Activated CD8-positive, alpha-beta memory T cell treated with anti-CD3 and anti-CD28 coated beads for 48 hours (primary cell): ENCODE data around the gene GPHN.
"Not testable (repeated sequence)": the region's sequence is repeated elsewhere in the genome, so short reads cannot be mapped to it uniquely, and the experiment has no call there.

Experiments
- DNase-seq, 3 experiments: peaks; one replicate each; pipeline ENCODE4 v3.0.0-alpha.2; 2020; ENCODE audit warnings: low read depth in 2 of 3, low spot score in 2 of 3

GPHN gene

GRCh38 chr14:66758031-66758613 is 250.2 kb downstream of the GPHN start:
- no peak for DNase-seq

- no peak for DNase-seq
Observed at GRCh38 chr14:66772146-66772545, 264.2 kb downstream of the GPHN start.

- no peak for DNase-seq
Observed at GRCh38 chr14:66782853-66783252, 274.9 kb downstream of the GPHN start.

- no peak for DNase-seq
Observed at GRCh38 chr14:66790101-66790500, 282.2 kb downstream of the GPHN start.

- DNase-seq, result no peak
Observed at GRCh38 chr14:66802962-66803361, 295.0 kb downstream of the GPHN start.

- DNase-seq, result no peak
Observed at GRCh38 chr14:66804141-66804540, 296.2 kb downstream of the GPHN start.

GRCh38 chr14:66813636-66814035 is 305.7 kb downstream of the GPHN start:
- DNase-seq, result no peak

- no peak for DNase-seq
Observed at GRCh38 chr14:66815687-66816086, 307.7 kb downstream of the GPHN start.

GRCh38 chr14:66824251-66824650 is 316.3 kb downstream of the GPHN start:
- DNase-seq, result no peak

- DNase-seq, result no peak
Observed at GRCh38 chr14:66827182-66827581, 319.2 kb downstream of the GPHN start.

GRCh38 chr14:66831173-66831572 is 323.2 kb downstream of the GPHN start:
- no peak for DNase-seq

- DNase-seq, result no peak
Observed at GRCh38 chr14:66833816-66834215, 325.9 kb downstream of the GPHN start.

GRCh38 chr14:66837436-66837835 is 329.5 kb downstream of the GPHN start:
- not testable (repeated sequence) for DNase-seq

GRCh38 chr14:66842911-66843512 is 335.1 kb downstream of the GPHN start:
- DNase-seq, result no peak

- DNase-seq, result no peak
Observed at GRCh38 chr14:66850258-66850888, 342.4 kb downstream of the GPHN start.

GRCh38 chr14:66853311-66853710 is 345.4 kb downstream of the GPHN start:
- DNase-seq, result no peak

- no peak for DNase-seq
Observed at GRCh38 chr14:66857867-66858266, 349.9 kb downstream of the GPHN start.

- no peak for DNase-seq
Observed at GRCh38 chr14:66859063-66859671, 351.2 kb downstream of the GPHN start.

- DNase-seq, result no peak
Observed at GRCh38 chr14:66881596-66881995, 373.6 kb downstream of the GPHN start.

- DNase-seq, result no peak
Observed at GRCh38 chr14:66884149-66884548, 376.2 kb downstream of the GPHN start.

GRCh38 chr14:66900719-66901118 is 392.8 kb downstream of the GPHN start:
- DNase-seq, result no peak

- DNase-seq, result no peak
Observed at GRCh38 chr14:66910311-66910840, 402.4 kb downstream of the GPHN start.
